A673 (cell line): ENCODE results near the gene INTS4.

ENCODE experiments used
- EZH2 ChIP-seq: fragments of 200-600 bp; sonication (generic); IDR thresholded peaks from 2 replicates; pipeline ENCODE4 v1.6.1; 2017; ENCODE audit warnings: borderline replicate concordance, low read depth, mild to moderate bottlenecking, mixed read lengths, antibody characterized with exemption, low read length; ENCODE audit not compliant: poor library complexity, severe bottlenecking
- TF ChIP-seq, protein P1 (sequence below): fragments of 300-800, 200-600 bp; sonication (generic); conservative IDR thresholded peaks from 2 replicates; pipeline ENCODE4 v1.5.1; 2017; ENCODE audit warnings: low read depth, mild to moderate bottlenecking, antibody characterized with exemption, low read length, moderate library complexity, mixed read lengths

DNA sequence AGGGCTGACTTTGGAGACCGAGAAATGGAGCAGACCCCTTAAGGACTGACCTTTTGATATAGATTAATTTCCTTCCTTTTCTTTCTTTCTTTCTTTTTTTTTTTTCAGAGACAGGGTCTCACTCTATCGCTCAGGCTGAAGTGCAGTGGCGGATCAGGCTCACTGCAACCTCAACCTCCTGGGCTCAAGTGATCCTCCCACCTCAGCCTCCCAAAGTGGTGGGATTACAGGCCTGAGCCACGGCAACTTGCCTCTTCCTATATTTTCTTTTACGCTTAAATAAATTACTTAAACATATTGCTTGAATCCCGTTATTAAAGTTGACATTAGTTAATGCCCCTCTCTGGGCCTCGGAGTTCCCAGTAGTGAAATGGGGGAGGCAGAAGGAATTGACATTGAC, 29.0 kb upstream of the INTS4 start:
- TF ChIP-seq, protein P1, sequence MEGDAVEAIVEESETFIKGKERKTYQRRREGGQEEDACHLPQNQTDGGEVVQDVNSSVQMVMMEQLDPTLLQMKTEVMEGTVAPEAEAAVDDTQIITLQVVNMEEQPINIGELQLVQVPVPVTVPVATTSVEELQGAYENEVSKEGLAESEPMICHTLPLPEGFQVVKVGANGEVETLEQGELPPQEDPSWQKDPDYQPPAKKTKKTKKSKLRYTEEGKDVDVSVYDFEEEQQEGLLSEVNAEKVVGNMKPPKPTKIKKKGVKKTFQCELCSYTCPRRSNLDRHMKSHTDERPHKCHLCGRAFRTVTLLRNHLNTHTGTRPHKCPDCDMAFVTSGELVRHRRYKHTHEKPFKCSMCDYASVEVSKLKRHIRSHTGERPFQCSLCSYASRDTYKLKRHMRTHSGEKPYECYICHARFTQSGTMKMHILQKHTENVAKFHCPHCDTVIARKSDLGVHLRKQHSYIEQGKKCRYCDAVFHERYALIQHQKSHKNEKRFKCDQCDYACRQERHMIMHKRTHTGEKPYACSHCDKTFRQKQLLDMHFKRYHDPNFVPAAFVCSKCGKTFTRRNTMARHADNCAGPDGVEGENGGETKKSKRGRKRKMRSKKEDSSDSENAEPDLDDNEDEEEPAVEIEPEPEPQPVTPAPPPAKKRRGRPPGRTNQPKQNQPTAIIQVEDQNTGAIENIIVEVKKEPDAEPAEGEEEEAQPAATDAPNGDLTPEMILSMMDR, result no peak
- no peak for TF ChIP-seq EZH2
